22Rv1 (cell line): ENCODE data around the gene EHBP1.

ENCODE experiments used
- H3K27ac ChIP-seq: fragments of 450-650 bp; 2 replicates; pipeline ENCODE4 v1.5.1; 2017
- ZFX ChIP-seq: fragments of 450-650 bp; IDR thresholded peaks from 2 replicates; pipeline ENCODE4 v1.6.1; 2017; ENCODE audit warnings: antibody characterized with exemption, borderline replicate concordance
- TF ChIP-seq, protein P1 (sequence below): fragments of 450-650 bp; IDR thresholded peaks from 2 replicates; pipeline ENCODE4 v1.5.1; 2017; ENCODE audit warnings: mild to moderate bottlenecking

Gene EHBP1

DNA sequence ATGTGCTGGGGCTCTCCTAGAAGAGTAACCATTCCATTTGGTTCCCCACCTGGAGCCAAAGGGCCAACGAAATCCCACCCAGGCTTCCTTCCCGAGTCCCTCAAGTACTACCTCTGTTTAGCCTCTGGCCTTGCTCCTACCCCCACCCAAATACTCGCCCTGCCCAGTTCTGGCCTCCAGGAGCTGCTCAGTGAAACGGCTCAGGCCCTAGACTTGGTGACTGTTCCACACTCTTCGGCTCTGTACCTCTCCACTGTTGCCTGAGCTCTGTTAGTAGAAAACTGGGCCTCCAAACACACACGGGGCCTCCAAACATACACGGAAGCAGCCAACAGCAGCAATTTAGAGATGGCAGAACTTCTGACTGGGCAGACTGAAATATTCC is 349.3 kb downstream of the EHBP1 start:
- TF ChIP-seq, protein P1, sequence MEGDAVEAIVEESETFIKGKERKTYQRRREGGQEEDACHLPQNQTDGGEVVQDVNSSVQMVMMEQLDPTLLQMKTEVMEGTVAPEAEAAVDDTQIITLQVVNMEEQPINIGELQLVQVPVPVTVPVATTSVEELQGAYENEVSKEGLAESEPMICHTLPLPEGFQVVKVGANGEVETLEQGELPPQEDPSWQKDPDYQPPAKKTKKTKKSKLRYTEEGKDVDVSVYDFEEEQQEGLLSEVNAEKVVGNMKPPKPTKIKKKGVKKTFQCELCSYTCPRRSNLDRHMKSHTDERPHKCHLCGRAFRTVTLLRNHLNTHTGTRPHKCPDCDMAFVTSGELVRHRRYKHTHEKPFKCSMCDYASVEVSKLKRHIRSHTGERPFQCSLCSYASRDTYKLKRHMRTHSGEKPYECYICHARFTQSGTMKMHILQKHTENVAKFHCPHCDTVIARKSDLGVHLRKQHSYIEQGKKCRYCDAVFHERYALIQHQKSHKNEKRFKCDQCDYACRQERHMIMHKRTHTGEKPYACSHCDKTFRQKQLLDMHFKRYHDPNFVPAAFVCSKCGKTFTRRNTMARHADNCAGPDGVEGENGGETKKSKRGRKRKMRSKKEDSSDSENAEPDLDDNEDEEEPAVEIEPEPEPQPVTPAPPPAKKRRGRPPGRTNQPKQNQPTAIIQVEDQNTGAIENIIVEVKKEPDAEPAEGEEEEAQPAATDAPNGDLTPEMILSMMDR, result no peak
- no peak for TF ChIP-seq ZFX
- peak overlapping the region; percentile 12; the same call in 1 of the 2 replicates for H3K27ac ChIP-seq

DNA sequence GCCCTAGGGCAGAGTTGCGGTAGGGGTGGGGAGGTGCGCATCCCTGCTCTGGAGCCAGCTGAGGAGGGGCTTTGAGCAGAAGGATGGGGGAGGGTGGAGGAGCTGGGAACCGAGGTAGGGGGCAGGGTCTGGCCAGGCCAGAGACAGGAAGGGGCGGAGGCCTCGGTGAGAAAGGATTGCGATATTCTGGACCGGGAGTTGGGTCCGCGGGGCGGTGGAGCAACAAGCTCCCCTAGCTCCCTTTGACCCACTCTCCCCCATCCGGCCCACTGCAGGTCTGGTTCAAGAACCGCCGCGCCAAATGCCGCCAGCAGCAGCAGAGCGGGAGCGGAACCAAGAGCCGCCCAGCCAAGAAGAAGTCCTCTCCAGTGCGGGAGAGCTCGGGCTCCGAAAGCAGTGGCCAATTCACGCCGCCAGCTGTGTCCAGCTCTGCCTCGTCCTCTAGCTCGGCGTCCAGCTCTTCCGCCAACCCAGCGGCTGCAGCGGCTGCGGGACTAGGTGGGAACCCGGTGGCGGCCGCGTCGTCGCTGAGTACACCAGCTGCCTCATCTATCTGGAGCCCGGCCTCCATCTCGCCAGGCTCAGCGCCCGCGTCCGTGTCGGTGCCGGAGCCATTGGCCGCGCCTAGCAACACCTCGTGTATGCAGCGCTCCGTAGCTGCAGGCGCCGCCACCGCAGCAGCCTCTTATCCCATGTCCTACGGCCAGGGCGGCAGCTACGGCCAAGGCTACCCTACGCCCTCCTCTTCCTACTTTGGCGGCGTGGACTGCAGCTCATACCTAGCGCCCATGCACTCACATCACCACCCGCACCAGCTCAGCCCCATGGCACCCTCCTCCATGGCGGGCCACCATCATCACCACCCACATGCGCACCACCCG is 350.0 kb downstream of the EHBP1 start:
- TF ChIP-seq, protein P1, result no peak
- TF ChIP-seq ZFX, result no peak
- H3K27ac ChIP-seq, result no peak overlapping the region

DNA sequence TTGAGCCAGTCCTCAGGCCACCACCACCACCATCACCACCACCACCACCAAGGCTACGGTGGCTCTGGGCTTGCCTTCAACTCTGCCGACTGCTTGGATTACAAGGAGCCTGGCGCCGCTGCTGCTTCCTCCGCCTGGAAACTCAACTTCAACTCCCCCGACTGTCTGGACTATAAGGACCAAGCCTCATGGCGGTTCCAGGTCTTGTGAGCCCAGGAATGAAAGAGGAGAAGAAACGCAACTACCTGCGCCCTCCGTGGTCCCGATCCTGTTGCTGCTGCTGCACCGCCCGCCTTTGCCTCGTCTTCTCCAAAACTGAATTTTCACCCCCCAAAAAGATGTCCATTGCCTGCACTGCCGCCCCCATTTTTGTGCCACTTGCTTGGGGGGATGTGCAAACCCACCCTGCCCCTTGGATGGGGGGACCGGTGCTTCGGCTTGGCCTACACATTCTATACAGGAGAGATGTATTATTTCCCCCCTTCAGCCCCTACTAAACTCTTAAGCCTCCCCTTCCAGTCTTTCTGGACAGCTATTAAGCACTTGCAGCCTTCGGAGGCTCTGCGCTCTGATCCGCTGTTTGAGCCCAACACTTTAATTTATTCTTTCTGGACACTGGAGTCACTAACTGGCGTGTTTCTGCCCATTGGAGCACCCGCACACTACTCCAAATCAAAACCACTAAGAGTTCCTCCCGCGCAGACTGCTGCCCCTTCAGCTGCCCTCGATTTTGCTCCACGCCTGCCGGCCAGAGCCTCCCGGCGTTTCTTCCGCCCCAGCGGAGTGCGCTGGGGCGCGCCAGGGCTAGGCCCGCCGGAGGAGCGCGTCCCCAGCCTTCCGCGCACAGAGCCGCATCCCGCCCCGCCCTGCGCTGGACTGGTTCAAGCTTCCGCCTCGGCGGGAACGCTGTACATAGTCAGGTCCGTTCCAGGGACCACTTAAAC is 350.9 kb downstream of the EHBP1 start:
- no peak overlapping the region for H3K27ac ChIP-seq
- TF ChIP-seq, protein P1, result no peak
- TF ChIP-seq ZFX, result no peak

DNA sequence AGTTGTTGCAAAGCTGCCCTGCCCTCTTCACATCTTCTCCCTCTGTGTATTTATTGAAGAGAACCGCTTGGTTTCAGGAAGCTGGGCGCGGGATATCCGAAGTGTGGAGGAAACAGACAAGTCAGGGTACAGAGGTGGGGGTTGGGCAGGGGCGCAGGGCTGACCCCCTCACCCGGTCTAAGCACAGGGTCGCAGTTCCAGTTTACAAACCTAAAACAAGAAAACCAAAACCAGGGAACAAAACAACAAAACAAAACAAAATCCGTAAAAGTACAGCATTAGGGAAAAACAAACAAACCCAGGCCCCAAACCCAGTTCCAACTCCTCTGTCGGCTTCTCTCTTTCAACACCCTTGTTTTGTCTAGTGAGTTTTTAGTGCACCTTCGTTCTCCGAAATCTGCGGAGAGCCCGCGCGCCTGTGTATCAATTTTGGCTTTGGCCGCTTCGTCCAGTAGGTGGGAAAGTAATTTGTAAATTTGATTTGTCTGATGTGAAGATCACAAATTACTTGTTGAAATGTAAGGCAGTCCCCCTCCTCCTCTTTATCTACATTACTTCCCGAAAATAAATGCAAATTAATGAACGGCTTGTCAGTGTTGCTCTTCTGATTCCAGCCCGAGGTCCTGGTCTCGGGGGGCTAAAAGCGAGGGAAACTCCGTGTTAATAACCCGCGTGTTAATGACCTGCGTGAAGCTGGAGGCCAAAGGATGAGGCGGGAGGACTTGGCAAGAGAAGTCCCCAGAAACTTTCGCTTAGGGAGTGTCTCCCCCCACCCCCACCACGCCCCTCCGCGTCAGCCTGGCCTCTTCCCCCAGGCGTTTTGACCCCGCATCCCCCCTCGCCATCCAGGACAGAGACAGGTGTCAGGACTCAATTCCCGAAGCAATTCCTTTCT is 352.0 kb downstream of the EHBP1 start:
- TF ChIP-seq, protein P1, result no peak
- TF ChIP-seq ZFX, result no peak
- H3K27ac ChIP-seq, result no peak overlapping the region

DNA sequence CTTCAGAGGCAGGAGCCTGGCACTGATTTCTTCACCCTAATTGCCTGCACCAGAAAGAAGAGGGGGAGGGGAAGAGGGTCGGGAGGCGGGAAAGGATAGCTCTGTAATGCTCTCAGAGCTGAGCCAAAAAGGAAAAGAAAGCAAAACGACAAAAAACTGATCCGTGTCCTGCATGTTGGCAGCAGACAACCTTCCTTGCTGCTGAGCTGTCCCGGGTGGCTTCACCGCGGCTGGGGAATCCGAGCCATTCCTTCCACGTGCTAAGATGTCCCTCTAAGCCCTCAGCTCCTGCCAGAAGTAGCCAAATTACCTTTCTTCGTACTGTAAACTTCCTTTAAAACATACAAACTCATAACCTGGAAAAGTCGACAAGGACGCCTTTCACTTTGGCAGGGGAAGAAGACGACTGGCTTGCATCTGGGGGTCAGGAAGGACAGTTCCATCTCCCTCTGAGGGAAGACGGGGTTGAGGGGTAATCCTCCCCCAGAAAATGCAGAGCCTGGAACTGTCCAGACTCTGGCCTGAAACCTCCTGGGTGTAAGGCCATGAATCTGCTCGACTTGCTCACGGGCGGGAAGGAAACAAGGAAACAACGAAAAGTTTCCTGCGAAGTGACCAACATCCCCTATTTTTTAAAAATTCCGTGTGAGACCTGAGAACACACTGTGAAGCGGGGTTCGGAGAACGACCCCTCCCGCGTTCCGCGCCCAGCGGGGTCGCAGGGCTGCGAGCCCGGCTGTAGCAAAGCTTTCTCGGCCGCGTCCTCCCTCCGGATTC is 352.8 kb downstream of the EHBP1 start:
- TF ChIP-seq, protein P1, result no peak
- TF ChIP-seq ZFX, result no peak
- H3K27ac ChIP-seq, result no peak overlapping the region
